22Rv1 (cell line): ENCODE data around the gene GEMIN7.

Experiments used
- ZFX ChIP-seq: fragments of 450-650 bp; IDR thresholded peaks from 2 replicates; pipeline ENCODE4 v1.6.1; 2017; ENCODE audit warnings: antibody characterized with exemption, borderline replicate concordance
- TF ChIP-seq, protein P1 (sequence below): fragments of 450-650 bp; IDR thresholded peaks from 2 replicates; pipeline ENCODE4 v1.5.1; 2017; ENCODE audit warnings: mild to moderate bottlenecking

DNA sequence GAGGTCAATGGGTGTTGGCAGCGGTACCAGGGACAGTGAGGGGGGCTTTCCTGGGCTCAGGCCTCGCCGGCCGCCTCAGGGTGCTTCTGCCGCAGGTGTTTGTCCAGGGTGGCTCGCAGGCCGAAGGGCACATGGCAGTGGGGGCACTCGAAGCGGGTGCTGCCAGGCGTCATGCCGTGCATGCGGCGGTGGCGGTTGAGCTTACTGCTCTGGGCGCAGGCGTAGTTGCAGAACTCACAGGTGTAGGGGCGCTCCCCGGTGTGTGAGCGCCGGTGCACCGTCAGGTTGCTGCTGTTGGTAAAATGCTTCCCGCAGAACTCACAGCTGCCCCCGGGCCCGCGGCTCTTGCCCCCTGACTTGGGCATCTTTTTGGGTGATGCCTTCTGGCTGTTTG lies 7.5 kb upstream of the GEMIN7 start:
- TF ChIP-seq, protein P1, sequence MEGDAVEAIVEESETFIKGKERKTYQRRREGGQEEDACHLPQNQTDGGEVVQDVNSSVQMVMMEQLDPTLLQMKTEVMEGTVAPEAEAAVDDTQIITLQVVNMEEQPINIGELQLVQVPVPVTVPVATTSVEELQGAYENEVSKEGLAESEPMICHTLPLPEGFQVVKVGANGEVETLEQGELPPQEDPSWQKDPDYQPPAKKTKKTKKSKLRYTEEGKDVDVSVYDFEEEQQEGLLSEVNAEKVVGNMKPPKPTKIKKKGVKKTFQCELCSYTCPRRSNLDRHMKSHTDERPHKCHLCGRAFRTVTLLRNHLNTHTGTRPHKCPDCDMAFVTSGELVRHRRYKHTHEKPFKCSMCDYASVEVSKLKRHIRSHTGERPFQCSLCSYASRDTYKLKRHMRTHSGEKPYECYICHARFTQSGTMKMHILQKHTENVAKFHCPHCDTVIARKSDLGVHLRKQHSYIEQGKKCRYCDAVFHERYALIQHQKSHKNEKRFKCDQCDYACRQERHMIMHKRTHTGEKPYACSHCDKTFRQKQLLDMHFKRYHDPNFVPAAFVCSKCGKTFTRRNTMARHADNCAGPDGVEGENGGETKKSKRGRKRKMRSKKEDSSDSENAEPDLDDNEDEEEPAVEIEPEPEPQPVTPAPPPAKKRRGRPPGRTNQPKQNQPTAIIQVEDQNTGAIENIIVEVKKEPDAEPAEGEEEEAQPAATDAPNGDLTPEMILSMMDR = no peak
- no peak for TF ChIP-seq ZFX
